Neural cell (in vitro differentiated cells): ENCODE data around the gene HSPB7. TPM values are rescaled to one million over a fixed set of nuclear protein-coding genes. Genes with fewer than 3 reads are reported as not detected.
"Not testable (repeated sequence)": the region's sequence is repeated elsewhere in the genome, so short reads cannot be mapped to it uniquely, and the experiment has no call there.

ENCODE experiments used
- H2AFZ ChIP-seq: fragments of 200-600, 300-800 bp; sonication (generic), shearing (Covaris generic); 2 replicates; pipeline ENCODE4 v1.6.0; 2014; ENCODE audit warnings: low read depth, mild to moderate bottlenecking, antibody characterized with exemption, low read length, moderate library complexity
- H3F3A ChIP-seq: fragments of 200-600 bp; shearing (Covaris generic); 2 replicates; pipeline ENCODE4 v1.6.1; 2016; ENCODE audit warnings: mild to moderate bottlenecking, moderate library complexity, mixed read lengths, antibody characterized with exemption, low read length; ENCODE audit not compliant: insufficient read depth, poor library complexity, severe bottlenecking
- H3K27ac ChIP-seq: fragments of 200-600, 300-800 bp; sonication (generic), shearing (Covaris generic); 2 replicates; pipeline ENCODE4 v1.5.1; 2014; ENCODE audit warnings: mild to moderate bottlenecking, low read length, moderate library complexity
- H3K27me3 ChIP-seq: fragments of 300-800, 200-600 bp; sonication (generic), shearing (Covaris generic); 2 replicates; pipeline ENCODE4 v1.6.0; 2014; ENCODE audit warnings: mild to moderate bottlenecking, low read depth, low read length, moderate library complexity; ENCODE audit not compliant: insufficient read depth
- H3K36me3 ChIP-seq: fragments of 300-800, 200-600 bp; sonication (generic), shearing (Covaris generic); 2 replicates; pipeline ENCODE4 v1.5.1; 2014; ENCODE audit warnings: mild to moderate bottlenecking, antibody characterized with exemption, low read length, moderate library complexity; ENCODE audit not compliant: insufficient read depth
- H3K4me2 ChIP-seq: fragments of 300-800, 200-600 bp; sonication (generic), shearing (Covaris generic); 2 replicates; pipeline ENCODE4 v1.6.0; 2014; ENCODE audit warnings: mild to moderate bottlenecking, low read length
- H3K4me3 ChIP-seq: fragments of 300-800, 200-600 bp; sonication (generic), shearing (Covaris generic); 2 replicates; pipeline ENCODE4 v1.5.1; 2014; ENCODE audit warnings: mild to moderate bottlenecking, low read length, moderate library complexity
- H3K79me2 ChIP-seq: fragments of 200-600 bp; shearing (Covaris generic); replicated peaks from 2 replicates; pipeline ENCODE4 v1.6.0; 2014; ENCODE audit warnings: mild to moderate bottlenecking, low read length, moderate library complexity; ENCODE audit not compliant: insufficient read depth
- H3K9ac ChIP-seq: fragments of 300-800, 200-600 bp; sonication (generic), shearing (Covaris generic); 2 replicates; pipeline ENCODE4 v1.6.1; 2016; ENCODE audit warnings: mild to moderate bottlenecking, low read length, mixed read lengths
- H3K9me2 ChIP-seq: fragments of 200-600 bp; shearing (Covaris generic); 2 replicates; pipeline ENCODE4 v1.6.1; 2016; ENCODE audit warnings: mild to moderate bottlenecking, low read length, mixed read lengths; ENCODE audit not compliant: insufficient read depth
- H3K9me3 ChIP-seq: fragments of 200-600, 300-800 bp; sonication (generic), shearing (Covaris generic); 2 replicates; pipeline ENCODE4 v1.6.1; 2016; ENCODE audit warnings: mild to moderate bottlenecking, mixed run types, low read length, moderate library complexity, mixed read lengths
- H4K20me1 ChIP-seq: fragments of 200-600 bp; shearing (Covaris generic); 2 replicates; pipeline ENCODE4 v1.6.1; 2016; ENCODE audit warnings: mild to moderate bottlenecking, mixed run types; ENCODE audit not compliant: insufficient read depth
- EP300 ChIP-seq: fragments of 450-650 bp; conservative IDR thresholded peaks from 2 replicates; pipeline ENCODE4 v1.6.1; 2014; ENCODE audit warnings: antibody characterized with exemption, mild to moderate bottlenecking, moderate library complexity; ENCODE audit not compliant: poor library complexity, severe bottlenecking
- EZH2 ChIP-seq: fragments of 200-600, 300-800 bp; shearing (Covaris generic), sonication (generic); IDR thresholded peaks from 2 replicates; pipeline ENCODE4 v1.6.1; 2014; ENCODE audit warnings: antibody characterized with exemption, low read length, borderline replicate concordance, mild to moderate bottlenecking; ENCODE audit not compliant: insufficient read depth, poor library complexity, severe bottlenecking
- MXI1 ChIP-seq: fragments of 450-650 bp; conservative IDR thresholded peaks from 2 replicates; pipeline ENCODE4 v1.6.1; 2014; ENCODE audit warnings: antibody characterized with exemption, mild to moderate bottlenecking; ENCODE audit not compliant: poor library complexity, severe bottlenecking
- POLR2AphosphoS5 ChIP-seq: IDR thresholded peaks from 2 replicates; pipeline ENCODE4 v1.6.1; 2012
- RAD21 ChIP-seq: fragments of 450-650 bp; conservative IDR thresholded peaks from 2 replicates; pipeline ENCODE4 v1.6.1; 2014; ENCODE audit warnings: antibody characterized with exemption, mild to moderate bottlenecking, moderate library complexity
- SMC3 ChIP-seq: fragments of 450-650 bp; conservative IDR thresholded peaks from 2 replicates; pipeline ENCODE4 v1.6.1; 2014; ENCODE audit warnings: antibody characterized with exemption, mild to moderate bottlenecking, moderate library complexity; ENCODE audit not compliant: poor library complexity
- TAF1 ChIP-seq: IDR thresholded peaks from 2 replicates; pipeline ENCODE4 v1.6.1; 2012; ENCODE audit warnings: low read depth
- polyA plus RNA-seq: library from polyadenylated mRNA; depleted of rRNA; stranded (reverse); fragments of >200 nt; gene quantifications from 2 replicates; pipeline ENCODE4 v1.2.3, GENCODE V29; 2014
- TF ChIP-seq, protein P1 (sequence below): IDR thresholded peaks from 2 replicates; pipeline ENCODE4 v1.6.1; 2012; ENCODE audit warnings: borderline replicate concordance
- TF ChIP-seq, protein P2 (sequence below): fragments of 450-650 bp; IDR thresholded peaks from 2 replicates; pipeline ENCODE4 v1.5.1; 2014; ENCODE audit warnings: antibody characterized with exemption, mild to moderate bottlenecking, moderate library complexity; ENCODE audit not compliant: poor library complexity, severe bottlenecking

Gene HSPB7
- polyA plus RNA-seq, 1 donor from 2014 or later: not detected

- TF ChIP-seq MXI1: no peak
- no peak for TF ChIP-seq EP300
- TF ChIP-seq RAD21: no peak
Measured at GRCh38 chr1:15985611-15986297, 32.1 kb downstream of the HSPB7 start (continued).

- TF ChIP-seq POLR2AphosphoS5: no peak
- TF ChIP-seq RAD21: no peak
- TF ChIP-seq, protein P1, sequence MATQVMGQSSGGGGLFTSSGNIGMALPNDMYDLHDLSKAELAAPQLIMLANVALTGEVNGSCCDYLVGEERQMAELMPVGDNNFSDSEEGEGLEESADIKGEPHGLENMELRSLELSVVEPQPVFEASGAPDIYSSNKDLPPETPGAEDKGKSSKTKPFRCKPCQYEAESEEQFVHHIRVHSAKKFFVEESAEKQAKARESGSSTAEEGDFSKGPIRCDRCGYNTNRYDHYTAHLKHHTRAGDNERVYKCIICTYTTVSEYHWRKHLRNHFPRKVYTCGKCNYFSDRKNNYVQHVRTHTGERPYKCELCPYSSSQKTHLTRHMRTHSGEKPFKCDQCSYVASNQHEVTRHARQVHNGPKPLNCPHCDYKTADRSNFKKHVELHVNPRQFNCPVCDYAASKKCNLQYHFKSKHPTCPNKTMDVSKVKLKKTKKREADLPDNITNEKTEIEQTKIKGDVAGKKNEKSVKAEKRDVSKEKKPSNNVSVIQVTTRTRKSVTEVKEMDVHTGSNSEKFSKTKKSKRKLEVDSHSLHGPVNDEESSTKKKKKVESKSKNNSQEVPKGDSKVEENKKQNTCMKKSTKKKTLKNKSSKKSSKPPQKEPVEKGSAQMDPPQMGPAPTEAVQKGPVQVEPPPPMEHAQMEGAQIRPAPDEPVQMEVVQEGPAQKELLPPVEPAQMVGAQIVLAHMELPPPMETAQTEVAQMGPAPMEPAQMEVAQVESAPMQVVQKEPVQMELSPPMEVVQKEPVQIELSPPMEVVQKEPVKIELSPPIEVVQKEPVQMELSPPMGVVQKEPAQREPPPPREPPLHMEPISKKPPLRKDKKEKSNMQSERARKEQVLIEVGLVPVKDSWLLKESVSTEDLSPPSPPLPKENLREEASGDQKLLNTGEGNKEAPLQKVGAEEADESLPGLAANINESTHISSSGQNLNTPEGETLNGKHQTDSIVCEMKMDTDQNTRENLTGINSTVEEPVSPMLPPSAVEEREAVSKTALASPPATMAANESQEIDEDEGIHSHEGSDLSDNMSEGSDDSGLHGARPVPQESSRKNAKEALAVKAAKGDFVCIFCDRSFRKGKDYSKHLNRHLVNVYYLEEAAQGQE: no peak
- no peak for TF ChIP-seq EZH2
- no peak for TF ChIP-seq MXI1
- no peak for TF ChIP-seq TAF1
- TF ChIP-seq, protein P2, sequence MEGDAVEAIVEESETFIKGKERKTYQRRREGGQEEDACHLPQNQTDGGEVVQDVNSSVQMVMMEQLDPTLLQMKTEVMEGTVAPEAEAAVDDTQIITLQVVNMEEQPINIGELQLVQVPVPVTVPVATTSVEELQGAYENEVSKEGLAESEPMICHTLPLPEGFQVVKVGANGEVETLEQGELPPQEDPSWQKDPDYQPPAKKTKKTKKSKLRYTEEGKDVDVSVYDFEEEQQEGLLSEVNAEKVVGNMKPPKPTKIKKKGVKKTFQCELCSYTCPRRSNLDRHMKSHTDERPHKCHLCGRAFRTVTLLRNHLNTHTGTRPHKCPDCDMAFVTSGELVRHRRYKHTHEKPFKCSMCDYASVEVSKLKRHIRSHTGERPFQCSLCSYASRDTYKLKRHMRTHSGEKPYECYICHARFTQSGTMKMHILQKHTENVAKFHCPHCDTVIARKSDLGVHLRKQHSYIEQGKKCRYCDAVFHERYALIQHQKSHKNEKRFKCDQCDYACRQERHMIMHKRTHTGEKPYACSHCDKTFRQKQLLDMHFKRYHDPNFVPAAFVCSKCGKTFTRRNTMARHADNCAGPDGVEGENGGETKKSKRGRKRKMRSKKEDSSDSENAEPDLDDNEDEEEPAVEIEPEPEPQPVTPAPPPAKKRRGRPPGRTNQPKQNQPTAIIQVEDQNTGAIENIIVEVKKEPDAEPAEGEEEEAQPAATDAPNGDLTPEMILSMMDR: no peak
- no peak for TF ChIP-seq EP300
- TF ChIP-seq SMC3: no peak
- Histone ChIP-seq H3K9me3 (no peaks in the 10 kb centered on the region), H3K27me3 (no peaks in the 10 kb centered on the region), H3K4me2 (no peak overlapping the region), H4K20me1 (no peaks in the 10 kb centered on the region), H3K27ac (no peak overlapping the region), H3K4me3 (no peak overlapping the region), H3K9me2 (no peaks in the 10 kb centered on the region), H3K36me3 (no peaks in the 10 kb centered on the region), H3K9ac (no peak overlapping the region), H3K79me2 (no peaks in the 10 kb centered on the region), H2AFZ (no peak overlapping the region), H3F3A (no peaks in the 10 kb centered on the region)
Measured at GRCh38 chr1:15983275-15983674, 34.6 kb downstream of the HSPB7 start.

- Histone ChIP-seq H3K4me3 (no peak overlapping the region), H3K27me3 (no peaks in the 10 kb centered on the region), H2AFZ (no peak overlapping the region), H3K9ac (no peak overlapping the region), H3K27ac (no peak overlapping the region), H4K20me1 (no peaks in the 10 kb centered on the region), H3K9me3 (no peaks in the 10 kb centered on the region), H3F3A (no peaks in the 10 kb centered on the region), H3K79me2 (no peaks in the 10 kb centered on the region), H3K36me3 (no peaks in the 10 kb centered on the region), H3K9me2 (no peaks in the 10 kb centered on the region), H3K4me2 (no peak overlapping the region)
- TF ChIP-seq TAF1 (no peak), EP300 (no peak), EZH2 (no peak)
Measured at GRCh38 chr1:15981679-15982078, 36.2 kb downstream of the HSPB7 start.

- H3K27ac ChIP-seq, H3K4me2 ChIP-seq, H3K4me3 ChIP-seq, H3K9me2 ChIP-seq, H3K9me3 ChIP-seq, H2AFZ ChIP-seq, H3K36me3 ChIP-seq, H3K9ac ChIP-seq, H3F3A ChIP-seq, H4K20me1 ChIP-seq, H3K27me3 ChIP-seq: not testable (repeated sequence)
- peaks cover 20% of the 10 kb centered on the region for H3K79me2 ChIP-seq
Measured at GRCh38 chr1:15977947-15978346, 39.9 kb downstream of the HSPB7 start.
